ENCODE results near the gene CTU1.

Gene CTU1

GRCh38 chr19:51102991-51103390, 5.2 kb downstream of the CTU1 start:
- DNase-seq = no peak

- DNase-seq = no peak
These were observed 6.9 kb downstream of the CTU1 start for GRCh38 chr19:51101171-51101865.

GRCh38 chr19:51100601-51101000, 7.6 kb downstream of the CTU1 start:
- no peak for DNase-seq

GRCh38 chr19:51099047-51099382, 9.2 kb downstream of the CTU1 start:
- DNase-seq = no peak

GRCh38 chr19:51098365-51099046, 9.7 kb downstream of the CTU1 start:
- DNase-seq = peak; percentile 63

- no peak for DNase-seq
These were observed 10.4 kb downstream of the CTU1 start for GRCh38 chr19:51097796-51098195.

- DNase-seq = peak; percentile 88
These were observed 11.0 kb downstream of the CTU1 start for GRCh38 chr19:51097166-51097738.

- no peak for DNase-seq
These were observed 11.6 kb downstream of the CTU1 start for GRCh38 chr19:51096473-51097165.

GRCh38 chr19:51094696-51095279, 13.4 kb downstream of the CTU1 start:
- peak; percentile 68 for DNase-seq

GRCh38 chr19:51093510-51094345, 14.5 kb downstream of the CTU1 start:
- no peak for DNase-seq

- no peak for DNase-seq
These were observed 15.1 kb downstream of the CTU1 start for GRCh38 chr19:51093101-51093500.

- no peak for DNase-seq
These were observed 16.0 kb downstream of the CTU1 start for GRCh38 chr19:51091895-51092873.

- DNase-seq = no peak
These were observed 17.1 kb downstream of the CTU1 start for GRCh38 chr19:51091126-51091525.

- DNase-seq = no peak
These were observed 17.7 kb downstream of the CTU1 start for GRCh38 chr19:51090471-51090870.

- no peak for DNase-seq
These were observed 18.4 kb downstream of the CTU1 start for GRCh38 chr19:51089786-51090185.

GRCh38 chr19:51086153-51086850, 21.9 kb downstream of the CTU1 start:
- no peak for DNase-seq

- DNase-seq = no peak
These were observed 23.7 kb downstream of the CTU1 start for GRCh38 chr19:51084505-51084904.

GRCh38 chr19:51083783-51084182, 24.4 kb downstream of the CTU1 start:
- DNase-seq = no peak

- DNase-seq = no peak
These were observed 25.0 kb downstream of the CTU1 start for GRCh38 chr19:51083181-51083580.

- no peak for DNase-seq
These were observed 25.6 kb downstream of the CTU1 start, which contains the start of gene KLK14 for GRCh38 chr19:51082611-51083010. Gene KLK14, minus strand, starts transcription at chr19:51082887. Its CDS starts 273 bp downstream, at chr19:51082614.
